Muscle of back (tissue), 11 donors: ENCODE results near the gene MICA. TPM values are rescaled to one million over a fixed set of nuclear protein-coding genes. Genes with fewer than 3 reads are reported as not detected.
"Not testable (repeated sequence)": the region's sequence is repeated elsewhere in the genome, so short reads cannot be mapped to it uniquely, and the experiment has no call there.

ENCODE experiments used
- DNase-seq, 3 donors: peaks; one replicate each; pipeline versions ENCODE4 v3.0.0 to v3.0.0-alpha.2; 2013
- polyA plus RNA-seq, 10 donors: library from polyadenylated mRNA; unstranded; fragments of 120-200 nt; gene quantifications; one replicate each; pipeline ENCODE4 v1.2.1, GENCODE V29; 2013; ENCODE audit not compliant: insufficient read length in 10 of 10

Gene MICA
- polyA plus RNA-seq, 10 donors = 3.8 to 12.2 (median 7.2) TPM

- DNase-seq = no peak
Observed at GRCh38 chr6:31379850-31380249, 23.5 kb upstream of the MICA start.

- no peak for DNase-seq
Observed at GRCh38 chr6:31381666-31382065, 21.7 kb upstream of the MICA start.

GRCh38 chr6:31383149-31383548 is 20.2 kb upstream of the MICA start:
- no peak for DNase-seq

GRCh38 chr6:31385041-31385440 is 18.4 kb upstream of the MICA start:
- no peak for DNase-seq

- DNase-seq = no peak
Observed at GRCh38 chr6:31386099-31386498, 17.3 kb upstream of the MICA start.

GRCh38 chr6:31386977-31387376 is 16.4 kb upstream of the MICA start:
- no peak for DNase-seq

GRCh38 chr6:31388916-31389801 is 14.2 kb upstream of the MICA start:
- DNase-seq = not testable (repeated sequence)

- DNase-seq = not testable (repeated sequence)
Observed at GRCh38 chr6:31389802-31390132, 13.6 kb upstream of the MICA start.

GRCh38 chr6:31393932-31394331 is 9.5 kb upstream of the MICA start:
- no peak for DNase-seq

GRCh38 chr6:31394381-31394780 is 9.0 kb upstream of the MICA start:
- no peak for DNase-seq

GRCh38 chr6:31395832-31396231 is 7.6 kb upstream of the MICA start:
- DNase-seq = no peak

- DNase-seq = peak; percentile 64 to 88 (median 83)
Observed at GRCh38 chr6:31396422-31397152, 6.8 kb upstream of the MICA start.

- not testable (repeated sequence) for DNase-seq
Observed at GRCh38 chr6:31397153-31397499, 6.3 kb upstream of the MICA start.

- DNase-seq = no peak
Observed at GRCh38 chr6:31397901-31398525, 5.4 kb upstream of the MICA start.

GRCh38 chr6:31399589-31400466 is 3.6 kb upstream of the MICA start:
- DNase-seq = peak; percentile 89 to 98 (median 93)

GRCh38 chr6:31400467-31401289 is 2.7 kb upstream of the MICA start:
- DNase-seq = peak in 2 of 3 donors; percentile 72 to 80

GRCh38 chr6:31401403-31401802 is 2.0 kb upstream of the MICA start:
- DNase-seq = no peak

GRCh38 chr6:31402324-31403282 is 792 bp upstream of the MICA start:
- peak in 1 of 3 donors; percentile 3 for DNase-seq

GRCh38 chr6:31404061-31404364 is 618 bp downstream of the MICA start:
- not testable (repeated sequence) for DNase-seq

GRCh38 chr6:31405996-31406395 is 2.6 kb downstream of the MICA start:
- no peak for DNase-seq
